Measurements from ENCODE around the gene BCL7C.
"Not testable (repeated sequence)": the region's sequence is repeated elsewhere in the genome, so short reads cannot be mapped to it uniquely, and the experiment has no call there.

BCL7C gene

DNA sequence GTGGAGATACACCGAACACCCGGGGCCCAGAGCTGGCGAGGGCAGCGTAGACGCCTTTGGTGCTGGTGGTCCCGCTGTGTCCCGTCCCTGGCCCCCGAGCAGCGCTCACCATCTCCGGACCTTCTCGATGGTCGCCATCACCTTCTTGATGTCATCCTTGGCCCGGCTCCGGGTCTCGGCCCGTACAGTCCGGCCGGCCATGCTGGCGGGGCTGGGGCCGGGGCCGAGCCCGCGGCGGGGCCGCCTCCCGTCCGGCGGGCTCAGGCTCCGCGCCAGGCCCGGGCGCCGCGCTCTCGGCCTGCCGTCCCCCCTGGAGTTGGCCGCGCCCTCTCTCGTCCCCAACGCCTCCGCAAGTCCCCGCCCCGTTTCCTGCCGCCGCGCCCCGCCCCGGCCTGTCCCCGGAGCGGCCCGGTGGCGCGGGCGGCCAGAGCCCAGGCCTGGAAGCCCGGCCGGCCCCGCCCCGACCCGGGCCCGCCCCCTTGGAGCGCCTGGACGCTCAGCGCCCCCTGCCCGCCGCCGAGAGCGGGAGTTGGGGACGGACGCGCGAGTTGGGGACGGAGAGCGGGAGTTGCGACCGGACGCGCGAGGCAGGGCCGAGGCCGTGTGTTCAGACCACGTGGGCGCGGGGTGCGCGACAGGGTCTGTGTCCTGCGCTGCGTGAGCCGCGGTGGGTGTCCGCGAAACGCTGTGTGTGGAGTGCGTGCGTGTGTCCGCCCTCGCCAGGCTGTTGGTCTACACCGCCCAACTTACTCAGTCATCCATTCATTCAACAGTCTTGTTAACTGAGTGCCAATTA lies at the start of gene BCL7C:
Gene BCL7C, minus strand, starts transcription at position 334 of the 796 bp plus-strand sequence. Its CDS starts 133 bp downstream, at position 201.
- peak; percentile 49 to 73 (median 51) for DNase-seq (ENCODE audit: low read depth in 3 of 3, low spot score in 1 of 3)

DNA sequence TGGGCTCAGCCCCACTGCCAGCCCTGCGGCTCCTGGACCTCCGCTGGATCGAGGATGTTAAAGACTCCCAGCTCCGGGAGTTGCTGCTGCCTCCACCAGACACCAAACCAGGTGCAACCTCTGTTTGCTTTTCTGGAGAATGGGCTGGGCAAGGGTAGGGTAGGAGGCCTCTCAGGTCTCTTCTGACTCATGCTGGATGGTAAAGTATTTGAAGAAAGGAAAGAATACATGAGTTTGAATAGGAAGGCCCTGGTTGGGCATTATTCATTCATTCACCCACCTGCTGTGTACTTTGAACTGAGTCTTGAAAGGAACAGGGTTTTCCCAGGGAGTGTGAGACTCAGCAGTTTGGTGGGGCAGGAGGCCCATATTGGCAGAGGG lies 48.5 kb upstream of the BCL7C start:
- no peak for DNase-seq (ENCODE audit: low read depth in 3 of 3, low spot score in 1 of 3)

DNA sequence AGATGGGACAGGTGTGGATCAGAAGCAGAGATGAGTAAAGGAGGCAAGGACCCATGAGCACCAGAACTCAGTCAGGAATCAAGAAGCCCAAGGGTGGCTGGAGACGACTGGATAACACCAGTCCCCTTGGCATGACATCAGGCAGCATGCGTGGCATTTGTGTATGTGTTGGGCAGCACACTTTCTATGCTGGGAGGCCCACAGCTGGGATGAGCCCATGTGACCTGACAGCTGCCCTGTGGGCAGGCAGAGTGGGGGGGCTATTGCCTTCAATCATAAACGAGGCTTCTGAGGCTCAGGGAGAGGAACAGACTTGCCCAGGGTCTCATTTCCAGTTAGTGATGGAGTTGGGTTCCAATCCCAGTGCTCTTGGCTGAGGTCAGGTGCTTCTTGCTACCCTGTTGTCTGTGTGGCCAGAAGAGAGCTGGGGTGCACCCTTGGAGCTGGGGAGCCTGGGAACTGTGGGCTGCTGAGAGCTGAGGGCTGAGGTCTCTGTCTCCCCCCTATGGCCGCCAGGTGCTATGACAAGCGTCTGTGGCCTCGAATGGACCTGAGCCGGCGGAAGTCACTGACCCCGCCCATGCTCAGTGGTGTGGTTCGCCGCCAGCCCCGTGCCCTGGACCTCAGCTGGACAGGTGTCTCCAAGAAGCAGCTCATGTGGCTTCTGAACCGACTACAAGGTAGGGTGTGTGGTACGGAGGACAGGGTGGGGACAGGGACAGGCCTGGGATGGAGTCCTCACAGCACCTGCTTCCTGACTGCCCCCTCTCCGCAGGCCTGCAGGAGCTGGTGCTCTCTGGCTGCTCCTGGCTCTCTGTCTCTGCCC lies 47.9 kb upstream of the BCL7C start:
- peak in 1 of 3 donors; percentile 48 for DNase-seq (ENCODE audit: low read depth in 3 of 3, low spot score in 1 of 3)

DNA sequence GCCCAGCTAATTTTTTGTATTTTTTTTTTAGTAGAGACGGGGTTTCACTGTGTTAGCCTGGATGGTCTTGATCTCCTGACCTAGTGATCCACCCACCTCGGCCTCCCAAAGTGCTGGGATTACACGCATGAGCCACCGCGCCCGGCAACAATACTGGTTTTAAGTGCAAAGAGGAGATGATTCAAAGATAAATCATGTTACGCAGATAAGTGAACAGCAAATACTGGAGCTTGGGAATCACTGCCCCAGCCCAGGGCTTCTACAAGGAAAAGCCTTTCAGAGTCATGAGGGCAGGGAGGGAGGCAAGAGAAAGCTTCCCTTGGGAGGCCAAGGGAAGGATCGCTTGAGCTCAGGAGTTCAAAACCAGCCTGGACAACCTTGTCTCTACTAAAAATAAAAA lies 45.7 kb upstream of the BCL7C start:
- DNase-seq (ENCODE audit: low read depth in 3 of 3, low spot score in 1 of 3): not testable (repeated sequence)

DNA sequence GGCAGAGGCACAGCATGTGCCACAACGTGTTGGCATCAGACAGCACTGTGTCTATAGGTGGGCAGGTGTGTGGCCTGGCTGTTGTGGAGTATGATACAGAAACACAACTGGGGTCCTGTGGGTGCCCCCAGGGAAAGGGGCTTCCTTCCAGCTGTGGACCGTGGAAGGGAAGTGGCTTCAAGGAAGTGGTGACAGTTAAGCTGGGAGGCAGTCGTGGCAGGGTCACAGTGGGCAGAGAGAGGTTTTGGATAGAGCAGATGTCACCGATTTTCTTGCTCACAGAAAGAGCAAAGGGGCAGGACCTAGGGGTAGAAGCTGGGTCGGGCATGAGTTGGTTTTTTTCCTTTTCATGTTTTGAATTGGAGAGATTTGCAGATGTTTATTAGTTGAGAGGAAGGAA lies 43.8 kb upstream of the BCL7C start:
- no peak for DNase-seq (ENCODE audit: low read depth in 3 of 3, low spot score in 1 of 3)

DNA sequence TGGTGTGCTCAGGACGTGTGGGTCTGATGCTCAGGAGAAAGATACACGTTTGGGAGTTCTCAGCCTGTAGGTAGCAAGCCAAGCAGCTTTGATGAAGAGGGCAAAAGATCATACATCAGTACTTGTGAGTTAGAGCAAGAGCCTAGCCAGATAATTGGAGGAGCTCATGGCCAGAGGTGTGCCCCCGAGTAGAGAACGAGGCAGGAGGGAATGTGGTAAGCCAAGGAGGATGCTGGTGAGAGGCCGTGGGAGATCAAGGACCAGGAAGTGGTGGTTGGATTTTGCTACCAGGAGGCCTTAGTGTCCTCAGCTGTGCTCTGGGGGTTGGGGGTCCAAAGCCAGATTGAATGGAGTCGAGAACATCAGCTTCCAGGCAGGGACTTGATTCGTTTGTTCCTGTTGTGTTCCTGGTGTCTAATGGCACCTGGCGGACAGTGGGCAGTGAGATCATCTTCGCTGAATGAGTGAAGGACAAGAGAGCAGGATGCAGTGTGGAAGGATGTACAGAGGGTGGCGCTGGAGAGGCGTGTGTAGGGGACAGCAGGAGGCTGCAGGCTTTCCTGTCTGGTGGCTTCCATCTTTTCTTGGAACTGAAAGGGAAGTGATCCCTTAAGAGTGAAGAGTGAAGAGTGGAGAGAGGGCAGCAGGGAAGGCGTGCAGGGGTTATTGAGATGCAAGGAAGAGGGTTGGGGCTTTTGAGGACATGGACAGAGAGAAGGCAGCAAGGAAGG lies 41.1 kb upstream of the BCL7C start:
- no peak for DNase-seq (ENCODE audit: low read depth in 3 of 3, low spot score in 1 of 3)

DNA sequence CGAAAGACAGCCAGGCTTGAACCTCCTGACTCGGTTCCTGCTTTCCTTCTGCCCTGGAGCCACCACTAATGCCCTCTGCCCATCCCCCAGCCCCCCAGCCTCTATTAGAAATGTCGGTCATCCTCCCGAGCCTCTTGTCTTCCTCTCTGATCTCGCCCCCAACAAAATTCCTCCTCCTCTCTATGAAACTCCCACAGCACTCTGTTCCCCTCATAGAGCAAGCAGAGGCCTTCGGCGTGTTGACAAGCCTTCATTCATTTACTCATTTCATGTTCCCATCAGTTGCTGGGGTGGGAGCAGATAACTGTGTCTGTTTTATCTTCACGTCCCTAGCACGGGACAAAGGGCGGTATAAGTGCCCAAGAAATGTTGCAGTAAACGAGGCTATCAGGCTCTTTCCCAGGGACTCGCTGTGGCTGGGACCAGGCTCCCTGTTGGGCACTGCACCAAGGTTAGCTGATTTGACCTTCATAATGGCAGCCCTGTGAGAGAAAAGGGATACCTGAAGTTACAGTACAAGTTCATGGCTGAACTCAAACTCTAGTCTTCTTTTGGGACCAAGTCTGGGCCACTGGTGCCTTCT lies 37.3 kb upstream of the BCL7C start:
- no peak for DNase-seq (ENCODE audit: low read depth in 3 of 3, low spot score in 1 of 3)

DNA sequence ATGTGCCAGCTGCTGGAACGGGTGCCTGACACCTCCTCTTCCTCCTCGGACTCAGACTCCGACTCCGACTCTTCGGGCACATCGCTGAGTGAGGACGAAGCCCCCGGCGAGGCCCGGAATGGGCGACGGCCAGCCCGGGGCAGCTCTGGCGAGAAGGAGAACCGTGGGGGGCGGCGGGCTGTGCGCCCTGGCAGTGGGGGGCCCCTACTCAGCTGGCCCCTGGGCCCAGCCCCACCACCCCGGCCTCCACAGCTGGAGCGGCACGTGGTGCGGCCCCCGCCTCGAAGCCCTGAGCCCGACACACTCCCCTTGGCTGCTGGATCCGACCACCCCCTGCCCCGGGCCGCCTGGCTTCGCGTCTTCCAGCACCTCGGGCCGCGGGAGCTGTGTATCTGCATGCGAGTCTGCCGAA lies 36.3 kb upstream of the BCL7C start:
- no peak for DNase-seq (ENCODE audit: low read depth in 3 of 3, low spot score in 1 of 3)

DNA sequence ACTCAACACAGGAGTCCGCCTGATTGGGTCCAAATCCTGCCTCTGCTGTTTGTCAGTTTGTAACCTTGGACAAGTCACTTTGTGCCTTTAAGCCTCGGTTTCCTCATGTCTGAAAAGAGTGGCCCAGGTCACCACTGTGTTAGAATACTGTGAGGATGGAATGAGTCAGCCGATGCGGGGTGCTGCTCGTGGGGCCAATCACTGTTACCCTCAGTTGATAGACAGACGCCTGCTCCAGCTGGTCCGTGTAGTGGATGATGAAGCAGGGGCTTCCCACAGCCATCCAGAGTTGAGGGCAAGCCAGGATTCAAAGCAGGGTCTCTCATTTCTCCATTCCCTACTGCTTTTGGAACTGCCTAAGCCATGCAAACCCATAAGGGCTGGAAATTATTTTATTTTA lies 35.3 kb upstream of the BCL7C start:
- DNase-seq (ENCODE audit: low read depth in 3 of 3, low spot score in 1 of 3): no peak

DNA sequence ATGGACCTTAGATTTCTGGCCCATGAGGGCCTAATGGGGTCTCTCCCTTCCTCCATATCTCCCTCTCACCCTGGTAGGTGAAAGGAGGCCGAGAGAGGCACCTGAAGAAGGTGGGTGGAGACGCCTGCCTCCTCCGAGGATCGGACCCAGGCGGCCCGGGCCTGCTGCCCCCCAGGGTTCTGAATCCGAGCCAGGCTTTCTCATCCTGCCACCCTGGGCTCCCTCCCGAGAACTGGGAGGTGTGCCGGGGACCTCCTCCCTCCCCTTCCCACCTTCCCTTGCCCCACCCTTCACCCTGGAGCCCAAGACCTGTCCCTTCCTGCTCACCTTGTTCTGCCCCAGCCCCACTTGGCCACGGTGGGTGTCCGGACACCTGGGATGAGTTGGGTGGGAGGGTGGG lies 34.5 kb upstream of the BCL7C start:
- DNase-seq (ENCODE audit: low read depth in 3 of 3, low spot score in 1 of 3): no peak

DNA sequence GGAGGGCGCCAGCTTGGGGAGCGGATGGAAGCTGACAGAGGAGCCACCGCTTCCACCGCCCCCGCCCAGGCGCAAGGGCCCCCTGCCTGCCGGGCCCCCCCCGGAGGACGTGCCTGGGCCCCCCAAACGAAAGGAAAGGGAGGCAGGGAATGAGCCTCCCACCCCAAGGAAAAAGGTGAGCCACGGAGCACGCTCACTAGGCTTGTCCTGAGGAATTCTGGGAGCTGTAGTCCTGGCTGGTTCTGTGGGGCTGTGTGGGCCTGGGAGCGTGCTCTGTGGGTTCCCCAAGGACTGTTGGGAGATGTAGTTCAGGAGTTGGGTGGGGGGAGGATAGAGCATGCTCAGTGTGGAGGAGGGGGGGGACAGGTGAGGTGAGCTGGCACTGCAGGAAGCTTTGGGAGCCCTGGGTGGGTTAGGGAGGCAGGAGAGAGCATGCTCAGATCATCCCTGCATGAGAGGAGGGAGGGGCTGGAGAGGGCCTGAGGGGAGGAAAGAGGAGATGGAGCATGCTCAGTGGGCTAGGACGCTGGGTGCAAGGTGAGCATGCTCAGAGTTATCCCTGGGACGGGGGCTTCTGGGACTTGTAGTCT lies 34.0 kb upstream of the BCL7C start:
- no peak for DNase-seq (ENCODE audit: low read depth in 3 of 3, low spot score in 1 of 3)

DNA sequence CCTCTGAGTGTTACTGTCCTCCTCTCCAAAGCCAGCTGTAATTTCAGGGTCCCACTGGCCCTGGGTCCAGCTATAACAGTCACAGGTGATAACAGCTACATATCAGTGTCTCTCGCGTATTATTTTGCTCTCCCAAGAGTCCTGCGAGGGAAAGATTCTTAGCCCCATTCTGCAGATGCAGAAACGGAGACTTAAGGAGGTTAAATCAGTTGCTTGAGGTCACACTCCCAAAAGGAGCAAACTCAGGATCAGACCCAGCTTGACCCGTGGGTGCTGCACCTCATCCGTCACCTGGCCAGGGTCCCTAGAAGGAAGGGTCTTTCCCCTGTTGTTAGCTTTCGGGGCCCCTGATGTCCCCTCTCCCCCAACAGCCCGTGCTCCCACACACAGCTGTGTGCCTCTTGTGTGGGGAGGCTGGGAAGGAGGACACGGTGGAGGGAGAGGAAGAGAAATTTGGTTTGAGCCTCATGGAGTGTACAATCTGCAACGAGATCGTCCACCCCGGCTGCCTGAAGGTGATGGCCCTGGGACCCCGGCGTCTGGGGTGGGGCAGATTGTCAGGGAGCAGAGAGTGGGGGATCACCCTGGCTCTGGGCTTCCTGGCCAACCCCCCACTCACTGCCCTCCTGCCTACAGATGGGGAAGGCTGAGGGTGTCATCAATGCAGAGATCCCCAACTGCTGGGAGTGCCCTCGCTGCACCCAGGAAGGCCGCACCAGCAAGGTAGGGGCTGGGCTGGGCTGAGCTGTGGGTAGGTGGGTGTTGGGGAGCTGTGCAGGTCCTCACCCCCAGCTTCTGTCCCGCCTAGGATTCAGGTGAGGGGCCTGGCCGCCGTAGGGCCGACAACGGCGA lies 33.3 kb upstream of the BCL7C start:
- no peak for DNase-seq (ENCODE audit: low read depth in 3 of 3, low spot score in 1 of 3)

DNA sequence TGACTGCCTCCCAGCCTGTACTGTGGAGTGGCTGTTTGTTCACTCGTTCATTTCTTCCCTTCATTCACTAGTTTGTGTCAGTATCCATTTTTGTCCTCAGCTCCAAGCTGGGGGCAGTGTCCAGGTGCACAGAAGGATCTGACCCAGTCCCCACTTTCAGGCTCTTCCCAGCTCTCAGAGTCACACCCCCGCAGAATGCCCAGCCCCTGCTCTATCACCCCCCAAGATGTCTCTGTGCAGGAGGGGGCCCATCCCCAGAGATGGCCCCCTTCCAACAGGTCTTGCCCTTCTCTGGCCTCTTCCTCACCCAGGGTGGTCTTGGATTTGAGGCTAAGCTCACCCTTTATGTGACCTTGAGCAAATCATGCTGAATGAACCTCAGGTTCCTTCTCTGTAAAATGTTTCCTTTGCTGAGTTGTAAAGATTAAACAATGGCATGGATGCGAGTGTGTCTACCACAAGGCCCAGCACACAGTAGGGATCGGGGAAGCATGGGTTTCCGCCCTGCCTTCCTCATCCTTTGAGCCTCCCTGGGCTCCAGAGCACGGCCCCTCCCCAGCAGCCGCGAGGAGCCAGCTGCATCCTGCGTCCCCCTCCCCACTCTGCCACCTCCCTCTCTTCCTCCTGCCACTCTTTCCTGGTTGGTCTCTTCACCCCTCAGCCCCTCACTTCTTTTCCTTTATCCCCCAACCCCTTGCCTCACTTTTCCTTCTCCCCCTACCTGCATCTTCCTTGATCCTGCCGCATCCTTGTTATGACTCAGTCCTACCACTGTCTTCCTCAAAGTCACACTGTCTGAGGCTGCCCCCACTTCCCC lies 32.3 kb upstream of the BCL7C start:
- DNase-seq (ENCODE audit: low read depth in 3 of 3, low spot score in 1 of 3): no peak

DNA sequence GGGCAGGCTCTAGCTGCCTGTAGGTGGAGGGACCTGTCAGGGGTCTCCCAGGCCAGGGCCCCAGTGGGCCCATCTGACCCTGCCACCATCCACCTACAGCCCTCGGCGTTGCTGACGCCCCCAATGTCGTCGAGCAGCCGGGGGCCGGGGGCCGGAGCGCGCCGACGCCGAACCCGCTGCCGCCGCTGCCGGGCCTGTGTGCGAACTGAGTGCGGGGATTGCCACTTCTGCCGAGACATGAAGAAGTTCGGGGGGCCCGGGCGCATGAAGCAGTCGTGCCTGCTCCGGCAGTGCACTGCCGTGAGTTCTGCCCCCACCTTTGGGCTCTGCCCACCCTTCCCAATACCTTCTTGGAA lies 31.7 kb upstream of the BCL7C start:
- no peak for DNase-seq (ENCODE audit: low read depth in 3 of 3, low spot score in 1 of 3)

DNA sequence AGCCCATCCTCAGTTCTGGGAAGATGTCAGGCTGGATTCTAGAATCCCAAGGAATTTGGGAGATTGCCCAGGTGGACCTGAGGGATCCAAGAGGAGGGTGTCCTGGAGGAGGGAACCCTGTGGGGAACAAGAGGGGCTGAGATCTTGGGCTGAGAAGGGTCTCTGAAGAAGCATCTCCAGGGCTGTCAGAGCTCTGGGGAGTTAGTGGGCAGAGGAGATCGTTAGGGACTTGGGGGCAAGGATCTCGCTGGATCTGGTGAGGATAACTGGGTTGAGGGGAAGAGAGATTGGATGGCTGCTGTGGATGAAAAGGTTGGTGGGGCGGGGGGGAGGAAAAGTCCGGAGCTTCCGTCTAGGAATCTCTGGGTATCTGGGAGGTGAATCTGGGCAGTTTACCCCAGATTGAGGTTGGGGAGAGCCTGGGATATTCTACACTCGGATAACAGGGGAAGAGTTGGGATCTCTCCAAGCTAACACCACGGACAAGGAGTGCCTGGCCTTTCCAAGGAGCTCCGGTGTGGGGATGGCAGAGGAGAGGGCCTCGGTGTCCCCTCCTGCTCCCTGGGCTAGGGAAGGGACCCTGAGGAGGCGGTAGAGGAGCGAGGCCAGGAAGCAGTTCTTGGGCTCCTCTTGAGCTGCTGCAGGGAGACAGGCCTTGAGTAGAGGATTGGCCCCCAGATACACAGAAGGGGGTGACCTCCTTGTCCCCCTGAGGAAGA lies 31.2 kb upstream of the BCL7C start:
- no peak for DNase-seq (ENCODE audit: low read depth in 3 of 3, low spot score in 1 of 3)

DNA sequence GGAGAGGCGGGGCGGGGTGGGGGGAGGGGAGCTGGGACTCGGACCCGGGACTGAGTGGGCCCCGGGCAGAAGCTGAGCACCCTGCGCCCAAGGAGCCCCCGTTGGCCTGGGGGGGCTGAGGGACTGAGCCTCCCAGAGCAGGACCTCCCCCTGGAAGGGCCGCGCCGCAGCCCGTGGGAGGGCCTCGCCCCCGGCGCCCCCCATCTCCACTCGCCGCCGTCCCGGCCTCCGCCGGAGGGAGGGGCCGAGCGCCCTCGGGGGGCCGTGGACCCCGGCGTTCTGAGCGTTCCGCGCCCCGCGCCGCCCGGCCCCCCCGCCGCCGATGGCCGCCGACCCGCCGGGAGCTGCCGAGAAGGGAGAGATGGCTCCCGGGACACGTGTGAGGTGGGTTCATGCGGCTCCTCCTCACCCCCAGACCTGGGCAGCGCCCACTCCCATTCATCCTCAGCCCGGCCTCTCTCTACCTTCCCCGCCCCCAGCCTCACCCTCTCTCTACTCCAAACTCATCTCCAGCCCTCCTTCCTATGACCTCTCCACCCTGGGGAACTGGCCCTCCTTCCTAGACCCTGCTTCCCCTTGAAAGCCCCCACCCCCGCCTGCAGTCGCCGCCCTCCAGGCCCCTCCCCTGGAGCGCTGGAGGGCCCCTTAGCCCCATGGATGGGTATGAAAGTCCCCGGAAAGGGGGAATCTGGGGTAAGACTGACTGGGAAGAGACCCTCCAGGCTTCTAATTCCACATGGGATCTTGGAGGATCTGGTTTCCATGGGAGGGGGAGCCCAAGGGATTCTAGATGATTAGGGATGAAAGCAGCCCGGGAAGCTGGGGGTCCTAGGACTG lies 30.4 kb upstream of the BCL7C start:
- DNase-seq (ENCODE audit: low read depth in 3 of 3, low spot score in 1 of 3): no peak

DNA sequence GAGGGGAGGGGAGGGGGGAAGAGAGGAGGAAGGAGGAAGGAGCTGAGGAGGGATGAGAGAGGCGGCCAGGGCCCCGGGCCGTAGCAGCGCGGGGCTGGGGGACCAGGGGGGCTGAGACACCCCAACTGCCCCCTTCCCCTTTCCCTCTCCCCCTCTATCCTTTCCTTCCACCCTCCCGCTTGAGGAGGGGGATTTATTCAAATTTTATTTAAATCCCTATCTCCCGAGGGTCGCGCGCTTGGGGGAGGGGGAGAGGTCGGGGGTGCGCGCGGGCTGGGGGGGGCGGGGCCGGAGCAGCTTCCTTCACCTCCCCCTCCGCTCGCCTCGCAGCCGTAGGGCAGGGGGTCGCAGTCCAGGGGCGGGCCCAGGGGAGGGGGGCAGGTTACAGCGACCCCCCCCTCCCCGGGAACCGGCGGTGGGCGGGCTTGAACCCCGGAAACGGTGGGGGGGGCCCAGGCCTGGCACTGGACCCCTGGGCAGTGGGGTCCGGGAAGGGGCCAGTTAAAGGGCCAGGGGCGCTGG lies 29.7 kb upstream of the BCL7C start, which contains the start of gene FBXL19:
Gene FBXL19, plus strand, starts transcription at position 19 of the 522 bp plus-strand sequence. CDS start 2,183 bp downstream, outside the sequence.
- DNase-seq (ENCODE audit: low read depth in 3 of 3, low spot score in 1 of 3): no peak
